Measurements from ENCODE around the gene ZNF277.
"Not testable (repeated sequence)": the region's sequence is repeated elsewhere in the genome, so short reads cannot be mapped to it uniquely, and the experiment has no call there.

ZNF277 gene

GRCh38 chr7:112298543-112299100, 92.1 kb downstream of the ZNF277 start:
- DNase-seq, result no peak

DNA sequence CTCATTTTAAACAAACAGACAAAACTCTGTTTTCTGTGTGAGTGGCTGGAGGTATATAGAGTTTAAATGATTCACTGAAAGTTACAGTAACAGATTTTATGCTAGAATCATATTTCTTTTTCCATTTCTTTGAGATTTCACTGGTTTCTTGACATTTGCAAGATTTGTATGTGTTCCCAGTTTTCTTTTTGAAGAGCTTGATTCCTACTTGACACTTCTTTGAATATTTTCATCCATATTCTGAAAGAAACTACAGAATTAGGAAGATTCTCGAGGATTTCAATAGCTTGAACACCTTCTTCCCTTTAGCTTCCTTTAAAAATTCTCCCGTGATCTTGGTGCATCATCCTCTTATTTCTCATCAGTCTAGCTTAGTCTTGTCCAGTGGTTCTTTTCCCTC, 93.6 kb downstream of the ZNF277 start:
- DNase-seq, result no peak

DNA sequence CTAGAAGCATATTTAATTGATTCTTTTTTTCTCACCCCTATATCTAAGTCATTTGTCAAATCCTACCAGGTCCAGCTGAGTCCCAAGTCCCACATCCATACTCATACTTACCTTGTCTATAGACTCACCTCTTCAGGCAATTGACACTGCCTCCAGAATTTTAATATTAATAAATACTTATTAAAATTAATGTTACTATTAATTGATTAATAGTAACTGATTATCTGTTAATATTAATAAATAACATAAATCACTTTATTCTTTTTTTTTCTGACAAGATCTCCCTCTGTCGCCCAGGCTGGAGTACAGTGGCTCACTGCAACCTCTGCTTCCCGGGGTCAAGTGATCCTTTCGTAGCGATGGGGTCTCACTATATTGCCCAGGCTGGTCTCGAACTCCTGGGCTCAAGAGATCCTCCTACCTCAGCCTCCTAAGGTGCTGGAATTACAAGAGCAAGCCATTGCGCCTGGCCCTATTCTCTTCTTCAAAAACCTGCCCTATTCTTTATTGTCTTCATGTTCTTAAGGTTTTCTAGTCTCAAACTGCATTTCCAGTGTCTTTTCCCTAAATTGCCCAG, 94.4 kb downstream of the ZNF277 start:
- no peak for DNase-seq

- no peak for DNase-seq
Observed at GRCh38 chr7:112302566-112302965, 96.1 kb downstream of the ZNF277 start.

DNA sequence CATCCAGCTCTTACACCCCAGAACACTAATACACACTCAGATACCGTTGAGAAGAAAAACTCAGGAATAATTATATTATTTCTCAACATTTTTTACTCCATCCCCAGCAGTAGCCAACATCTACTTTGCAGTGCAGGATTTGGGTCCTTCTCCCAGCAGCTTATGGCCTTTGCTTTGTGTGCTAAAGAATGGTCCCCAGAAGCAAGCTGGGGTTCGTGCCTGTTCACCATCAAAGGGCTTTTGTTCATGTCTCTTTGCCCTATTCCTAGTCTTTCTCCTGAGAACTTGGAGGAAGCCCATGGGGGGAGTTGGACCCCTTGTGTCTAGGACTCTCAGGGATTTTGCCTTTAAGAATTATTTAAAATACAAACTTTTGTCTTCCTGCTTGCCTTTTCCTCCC, 100.4 kb downstream of the ZNF277 start:
- no peak for DNase-seq

GRCh38 chr7:112307506-112307905, 101.0 kb downstream of the ZNF277 start:
- DNase-seq, result no peak

- no peak for DNase-seq
Observed at GRCh38 chr7:112308974-112309373, 102.5 kb downstream of the ZNF277 start.

GRCh38 chr7:112316803-112317202, 110.3 kb downstream of the ZNF277 start:
- not testable (repeated sequence) for DNase-seq

GRCh38 chr7:112322070-112322469, 115.6 kb downstream of the ZNF277 start:
- no peak for DNase-seq

- no peak for DNase-seq
Observed at GRCh38 chr7:112327566-112327965, 121.1 kb downstream of the ZNF277 start.

DNA sequence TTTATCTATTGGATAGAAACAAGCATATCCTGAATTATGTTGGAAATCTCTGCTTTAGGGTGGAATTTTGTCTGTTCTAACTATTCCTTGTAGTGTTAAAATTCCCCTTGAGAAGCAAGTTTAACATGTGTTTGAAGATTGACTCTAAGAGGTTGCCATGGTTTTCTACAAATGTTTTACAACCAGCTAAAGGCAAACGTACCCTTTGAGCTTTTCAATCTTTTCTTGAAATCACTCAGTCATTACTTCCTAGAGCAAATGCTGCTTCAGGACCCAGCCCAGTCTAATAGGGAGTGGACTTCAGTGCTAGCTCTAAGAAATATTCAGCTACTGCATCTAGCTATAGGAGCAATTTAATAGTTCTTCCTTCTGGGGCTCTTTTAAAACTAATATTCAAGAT, 125.0 kb downstream of the ZNF277 start:
- DNase-seq, result no peak

DNA sequence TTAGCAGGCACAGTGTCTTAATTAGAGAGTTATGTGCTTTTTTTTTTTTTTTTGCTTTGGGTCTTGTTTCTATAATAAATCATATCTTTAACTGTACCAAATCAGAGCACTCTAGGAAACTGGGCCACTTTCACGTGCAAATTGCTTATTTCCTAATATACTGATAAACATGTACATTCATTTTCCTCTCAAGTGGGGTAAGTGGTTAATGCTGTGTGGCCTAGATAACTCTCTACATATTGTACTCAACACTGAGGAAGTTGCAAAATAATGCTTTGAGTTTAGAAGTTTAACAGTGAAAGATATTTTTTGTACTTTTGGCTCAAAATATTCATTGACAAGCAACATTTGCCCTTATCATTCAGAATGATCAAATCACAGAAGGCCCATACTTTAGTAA, 127.9 kb downstream of the ZNF277 start:
- no peak for DNase-seq

GRCh38 chr7:112336261-112336660, 129.8 kb downstream of the ZNF277 start:
- no peak for DNase-seq

DNA sequence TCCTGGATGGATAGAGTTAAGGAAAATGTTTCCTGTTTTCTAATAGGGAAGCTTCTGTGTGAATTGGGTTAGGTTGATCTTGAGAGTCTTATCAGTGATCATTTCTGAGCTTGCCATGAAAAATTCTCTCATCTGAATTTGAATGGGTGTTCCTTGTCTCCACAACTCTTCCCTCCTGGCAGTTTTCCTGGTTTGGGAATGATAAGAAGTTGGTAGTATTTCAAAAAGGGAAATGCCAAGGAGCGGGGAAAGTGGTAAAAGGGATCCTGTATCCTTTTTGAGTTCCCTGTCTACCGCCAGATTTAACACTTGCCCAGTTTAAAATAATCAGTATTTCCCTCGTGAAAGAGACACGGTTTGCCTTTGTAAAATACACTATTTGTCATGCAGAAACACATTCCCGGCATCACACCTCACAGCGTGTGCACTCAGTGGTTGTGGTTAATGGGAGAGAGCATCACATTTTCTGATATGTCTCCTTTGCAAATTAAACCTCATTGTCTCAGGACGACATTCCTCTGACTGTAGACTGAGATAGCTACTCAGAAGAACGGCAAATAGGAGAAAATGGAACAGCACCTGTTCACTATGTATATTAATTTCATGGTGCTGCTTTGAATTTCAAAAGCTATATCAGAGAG, 130.6 kb downstream of the ZNF277 start:
- no peak for DNase-seq

DNA sequence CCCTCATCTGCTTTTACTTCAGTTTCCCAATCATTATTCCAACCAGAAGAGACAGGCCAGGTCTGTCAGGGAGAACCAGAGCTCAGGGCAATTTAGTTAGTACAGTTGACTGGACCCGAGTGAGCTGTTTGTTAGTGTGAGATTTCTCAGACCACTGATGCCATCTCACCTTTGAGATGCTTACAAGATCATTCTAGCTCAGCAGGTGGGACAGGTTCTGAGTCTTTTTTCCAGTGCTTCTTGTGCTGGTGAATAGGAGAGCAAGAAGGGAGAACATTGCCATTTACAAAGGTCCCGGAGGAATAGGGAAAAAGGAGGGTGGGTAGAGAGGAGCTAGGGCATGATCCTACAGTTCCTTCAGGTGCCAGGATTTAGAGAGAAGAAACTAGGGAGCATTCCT, 131.4 kb downstream of the ZNF277 start:
- no peak for DNase-seq

DNA sequence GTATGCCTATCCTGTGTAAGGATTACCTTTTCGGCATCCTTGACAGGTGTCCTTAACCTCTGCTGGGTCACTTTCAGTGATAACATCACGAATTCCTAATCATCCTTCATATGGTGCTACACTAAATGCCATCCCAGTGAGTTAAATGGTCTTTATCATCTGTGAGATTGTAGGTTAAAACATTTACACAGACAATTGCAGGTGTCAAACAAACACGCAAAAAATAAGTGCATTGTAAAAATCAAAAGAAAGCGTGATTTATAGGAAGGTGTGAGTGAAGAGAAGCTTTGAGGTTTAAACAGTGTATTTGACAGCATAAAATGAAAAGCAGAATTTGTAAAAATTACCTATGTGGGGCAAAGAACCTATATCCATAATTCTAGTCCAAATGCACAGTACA, 132.3 kb downstream of the ZNF277 start:
- DNase-seq, result no peak

- DNase-seq, result no peak
Observed at GRCh38 chr7:112341464-112341863, 135.0 kb downstream of the ZNF277 start.

DNA sequence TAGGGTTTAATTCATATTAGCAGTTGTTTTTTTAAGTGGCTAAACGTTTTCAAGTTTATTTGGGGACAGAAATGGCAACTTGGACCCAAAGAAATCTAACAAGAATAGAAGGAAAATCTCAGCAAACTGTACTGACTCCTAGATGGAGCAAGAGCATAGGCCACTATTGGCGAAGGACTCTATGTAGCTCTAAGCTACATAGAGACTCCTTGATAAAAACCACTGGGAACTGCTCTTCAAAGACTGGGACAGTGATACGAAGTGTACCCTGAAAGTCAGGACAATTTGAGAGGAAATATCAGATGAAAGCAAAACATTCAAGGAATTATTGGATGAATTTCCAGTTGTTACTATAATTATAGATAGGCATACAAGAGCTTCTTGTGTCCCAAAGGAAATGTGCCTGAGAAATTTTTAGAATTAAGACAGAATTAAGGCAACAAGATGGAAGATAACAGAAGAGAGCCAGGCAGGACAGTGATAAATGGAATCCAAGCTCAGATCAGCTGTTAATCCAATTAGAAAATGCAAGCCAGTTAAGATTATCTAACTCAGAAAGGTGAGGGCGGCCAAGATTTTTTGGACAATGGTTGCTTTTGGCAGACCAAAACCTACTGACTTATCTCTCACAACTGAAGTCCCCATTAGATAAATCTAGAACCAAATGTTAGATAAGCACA, 140.0 kb downstream of the ZNF277 start:
- no peak for DNase-seq

GRCh38 chr7:112347088-112347487, 140.6 kb downstream of the ZNF277 start:
- DNase-seq, result no peak

DNA sequence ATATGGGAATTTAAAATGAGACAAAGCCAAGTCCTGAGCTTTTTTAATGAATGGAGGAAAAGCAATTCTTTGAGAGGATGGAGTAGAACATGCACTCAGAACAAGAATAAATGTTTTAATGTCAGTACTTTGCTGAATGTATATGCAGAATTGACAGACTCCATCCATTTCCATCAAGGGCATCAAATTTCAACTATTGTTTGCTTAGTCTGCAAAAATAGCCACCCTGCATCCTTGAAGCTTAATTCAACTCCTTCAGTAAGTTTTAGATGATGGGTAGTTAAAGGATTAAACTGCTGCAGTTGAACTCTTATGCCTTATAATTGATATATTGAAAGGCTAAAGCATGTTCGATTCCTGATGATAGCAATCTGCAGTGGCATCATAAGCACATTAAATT, 144.1 kb downstream of the ZNF277 start:
- no peak for DNase-seq

- no peak for DNase-seq
Observed at GRCh38 chr7:112356596-112356995, 150.1 kb downstream of the ZNF277 start.

DNA sequence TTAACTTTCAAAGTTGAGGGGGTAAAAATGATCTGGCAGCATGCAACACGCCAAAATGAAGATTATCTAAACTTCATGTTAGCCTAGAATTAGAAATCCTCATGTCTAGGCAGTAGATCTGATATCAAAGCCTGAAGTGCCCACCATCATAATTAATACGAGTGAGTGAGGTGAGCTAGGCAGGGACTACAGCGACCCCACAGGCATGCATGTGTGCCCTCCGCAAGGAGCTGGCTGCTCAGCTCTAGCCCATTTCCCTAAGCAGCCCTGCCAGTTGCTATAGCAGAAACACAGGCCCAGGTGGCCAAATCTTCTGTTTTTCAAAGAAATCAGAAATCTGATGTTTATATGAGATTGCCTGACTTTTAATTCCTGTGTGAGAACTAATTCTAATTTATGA, 150.6 kb downstream of the ZNF277 start:
- DNase-seq, result no peak

DNA sequence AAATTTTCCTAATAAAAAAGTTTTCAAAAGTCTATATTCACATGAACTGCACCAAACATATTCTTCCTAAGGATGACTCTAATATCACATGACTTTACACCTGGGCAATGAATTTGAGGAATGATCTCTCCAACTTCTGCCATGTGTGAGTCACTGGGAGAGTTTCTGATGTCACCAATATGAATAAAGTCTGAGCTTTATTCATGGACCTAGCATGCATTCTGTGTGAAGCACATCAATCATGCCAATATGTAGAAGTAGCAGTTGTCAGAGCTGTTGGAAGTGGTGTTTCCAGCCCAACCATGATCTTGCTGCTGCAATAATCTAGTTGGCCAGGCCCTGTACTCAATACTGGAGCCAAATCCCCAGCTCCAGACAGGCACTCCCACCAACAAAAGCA, 152.0 kb downstream of the ZNF277 start:
- DNase-seq, result no peak

- DNase-seq, result no peak
Observed at GRCh38 chr7:112359086-112359485, 152.6 kb downstream of the ZNF277 start.

Measured in activated effector memory CD4-positive, alpha-beta T cell treated with anti-CD3 and anti-CD28 coated beads, Interleukin-2, amount 50 U/mL, for 16 hours (primary cell).